H9 (cell line): ENCODE measurements around the gene ST6GALNAC3. TPM values are rescaled to one million over a fixed set of nuclear protein-coding genes. Genes with fewer than 3 reads are reported as not detected.

Experiments used
- DNase-seq: peaks from one replicate; pipeline ENCODE4 v3.0.0-alpha.2; 2017
- H2AFZ ChIP-seq: one replicate; pipeline ENCODE4 v1.6.1; 2013; ENCODE audit warnings: mild to moderate bottlenecking, low read length, control low read depth, moderate library complexity
- H2AK5ac ChIP-seq: 2 replicates; pipeline ENCODE4 v1.6.1; 2013; ENCODE audit warnings: low read length, control low read depth, mixed read lengths; ENCODE audit not compliant: insufficient read length
- H2BK120ac ChIP-seq: one replicate; pipeline ENCODE4 v1.6.1; 2013; ENCODE audit warnings: low read depth, mild to moderate bottlenecking, low read length, control low read depth, inconsistent platforms; ENCODE audit not compliant: poor library complexity, severe bottlenecking
- H2BK12ac ChIP-seq: 2 replicates; pipeline ENCODE4 v1.6.1; 2013; ENCODE audit warnings: low read length, control low read depth, mixed read lengths, low read depth; ENCODE audit not compliant: insufficient read length
- H2BK15ac ChIP-seq: 2 replicates; pipeline ENCODE4 v1.6.1; 2013; ENCODE audit warnings: low read depth, low read length, control low read depth
- H2BK20ac ChIP-seq: one replicate; pipeline ENCODE4 v1.6.1; 2013; ENCODE audit warnings: low read depth, mild to moderate bottlenecking, low read length, control low read depth, inconsistent platforms; ENCODE audit not compliant: poor library complexity, severe bottlenecking
- H2BK5ac ChIP-seq: 2 replicates; pipeline ENCODE4 v1.6.1; 2013; ENCODE audit warnings: low read length, control low read depth, mixed read lengths; ENCODE audit not compliant: insufficient read length
- H3K14ac ChIP-seq: 2 replicates; pipeline ENCODE4 v1.6.1; 2013; ENCODE audit warnings: low read length, control low read depth; ENCODE audit not compliant: insufficient read depth
- H3K18ac ChIP-seq: 2 replicates; pipeline ENCODE4 v1.6.1; 2013; ENCODE audit warnings: low read depth, mild to moderate bottlenecking, mixed read lengths, low read length, control low read depth; ENCODE audit not compliant: insufficient read length
- H3K23ac ChIP-seq: 2 replicates; pipeline ENCODE4 v1.6.1; 2013; ENCODE audit warnings: low read length, control low read depth, mixed read lengths, low read depth; ENCODE audit not compliant: insufficient read length
- H3K23me2 ChIP-seq: 2 replicates; pipeline ENCODE4 v1.6.1; 2013; ENCODE audit warnings: low read depth, mild to moderate bottlenecking, mixed read lengths, low read length, control low read depth; ENCODE audit not compliant: insufficient read length, poor library complexity, severe bottlenecking
- H3K27ac ChIP-seq: 2 replicates; pipeline ENCODE4 v1.5.1; 2013; ENCODE audit warnings: low read length, control low read depth, mixed read lengths, low read depth; ENCODE audit not compliant: insufficient read length
- H3K27me3 ChIP-seq: 2 replicates; pipeline ENCODE4 v1.6.1; 2013; ENCODE audit warnings: low read length, control low read depth, inconsistent platforms; ENCODE audit not compliant: insufficient read depth
- H3K4ac ChIP-seq: 2 replicates; pipeline ENCODE4 v1.6.1; 2013; ENCODE audit warnings: low read depth, mild to moderate bottlenecking, control low read depth, inconsistent platforms, low read length, moderate library complexity
- H3K4me1 ChIP-seq: 2 replicates; pipeline ENCODE4 v1.6.1; 2013; ENCODE audit warnings: low read length, control low read depth, inconsistent platforms; ENCODE audit not compliant: insufficient read depth
- H3K4me2 ChIP-seq: 2 replicates; pipeline ENCODE4 v1.6.1; 2013; ENCODE audit warnings: low read length, control low read depth, mixed read lengths; ENCODE audit not compliant: insufficient read length, insufficient read depth
- H3K56ac ChIP-seq: 2 replicates; pipeline ENCODE4 v1.6.1; 2013; ENCODE audit warnings: low read depth, mild to moderate bottlenecking, mixed read lengths, low read length, control low read depth; ENCODE audit not compliant: insufficient read length
- H3K79me1 ChIP-seq: 2 replicates; pipeline ENCODE4 v1.6.1; 2013; ENCODE audit warnings: low read depth, mild to moderate bottlenecking, moderate library complexity, low read length, control low read depth, inconsistent platforms; ENCODE audit not compliant: insufficient read depth, poor library complexity, severe bottlenecking
- H3K79me2 ChIP-seq: 2 replicates; pipeline ENCODE4 v1.6.1; 2013; ENCODE audit warnings: low read length, control low read depth, inconsistent platforms; ENCODE audit not compliant: insufficient read depth
- H3K9ac ChIP-seq: 2 replicates; pipeline ENCODE4 v1.6.1; 2013; ENCODE audit warnings: low read length, control low read depth, mixed read lengths; ENCODE audit not compliant: insufficient read length; ENCODE audit errors: extremely low read depth
- H3K9me3 ChIP-seq: one replicate; pipeline ENCODE4 v1.6.1; 2013; ENCODE audit warnings: low read depth, low read length, inconsistent platforms; ENCODE audit not compliant: control insufficient read depth
- H3T11ph ChIP-seq: one replicate; pipeline ENCODE4 v1.6.1; 2013; ENCODE audit warnings: mild to moderate bottlenecking, low read length, control low read depth, inconsistent platforms
- H4K20me1 ChIP-seq: one replicate; pipeline ENCODE4 v1.6.1; 2013; ENCODE audit not compliant: control insufficient read depth, insufficient read length, insufficient read depth
- H4K5ac ChIP-seq: 2 replicates; pipeline ENCODE4 v1.6.1; 2013; ENCODE audit warnings: low read depth, mild to moderate bottlenecking, mixed read lengths, low read length, control low read depth; ENCODE audit not compliant: insufficient read length
- H4K8ac ChIP-seq: replicated peaks from 2 replicates; pipeline ENCODE4 v1.6.1; 2013; ENCODE audit warnings: low read length, control low read depth, mixed read lengths, low read depth; ENCODE audit not compliant: insufficient read length
- H4K91ac ChIP-seq: 2 replicates; pipeline ENCODE4 v1.6.1; 2013; ENCODE audit warnings: low read depth, mild to moderate bottlenecking, moderate library complexity, mixed read lengths, low read length, control low read depth; ENCODE audit not compliant: insufficient read length
- H3K27ac Mint-ChIP-seq, 3 experiments: 2 replicates in 2 of 3; 3 replicates in 1 of 3; pipeline ENCODE4 v1.8.0; 2020 to 2021; ENCODE audit warnings: mixed read lengths in 3 of 3, mild to moderate bottlenecking in 1 of 3, moderate library complexity in 1 of 3
- H3K27me3 Mint-ChIP-seq: 2 replicates; pipeline ENCODE4 v1.8.0; 2021; ENCODE audit warnings: low read depth, mild to moderate bottlenecking, moderate library complexity, mixed read lengths
- H3K36me3 Mint-ChIP-seq, 3 experiments: 2 replicates in 2 of 3; 3 replicates in 1 of 3; pipeline ENCODE4 v1.8.0; 2020 to 2021; ENCODE audit warnings: low read depth in 3 of 3, mixed read lengths in 3 of 3; ENCODE audit not compliant: insufficient read depth in 1 of 3
- H3K4me1 Mint-ChIP-seq, 2 experiments: 2 replicates each; pipeline ENCODE4 v1.8.0; 2020; ENCODE audit warnings: mixed read lengths in 2 of 2
- H3K4me3 Mint-ChIP-seq, 2 experiments: 2 replicates in 1 of 2; 3 replicates in 1 of 2; pipeline ENCODE4 v1.8.0; 2020 to 2021; ENCODE audit warnings: mild to moderate bottlenecking in 2 of 2, mixed read lengths in 2 of 2, moderate library complexity in 1 of 2
- H3K9me3 Mint-ChIP-seq, 2 experiments: 2 replicates in 1 of 2; 3 replicates in 1 of 2; pipeline ENCODE4 v1.8.0; 2020; ENCODE audit warnings: mild to moderate bottlenecking in 2 of 2, mixed read lengths in 2 of 2, moderate library complexity in 1 of 2
- CTCF ChIP-seq: fragments of 200-600 bp; sonication (generic); conservative IDR thresholded peaks from 3 replicates; pipeline ENCODE4 v1.8.0; 2021; ENCODE audit warnings: antibody characterized with exemption, mild to moderate bottlenecking
- WGBS: extraction: QIAGEN DNeasy Blood & Tissue Kit; methylation state at CpG from one replicate; pipeline ENCODE4 v1.1.7; 2013; ENCODE audit warnings: missing lambda C conversion rate, low lambda C conversion rate, mixed read lengths; ENCODE audit not compliant: insufficient read length; ENCODE audit errors: extremely low coverage; 5-methylcytosine and 5-hydroxymethylcytosine counted together
- total RNA-seq: library from RNA; stranded (reverse); gene quantifications from 2 replicates; pipeline ENCODE4 v1.2.1, GENCODE V29; 2021

ST6GALNAC3 gene
- total RNA-seq, 1 experiment from 2014 or later: 11.2 TPM

- Mint-ChIP-seq H3K4me1 (no peaks in the 10 kb centered on the region; a peak in 1 of 4 replicates), H3K27ac (no peak overlapping the region), H3K9me3 (no peaks in the 10 kb centered on the region), H3K4me3 (no peak overlapping the region), H3K36me3 (no peaks in the 10 kb centered on the region), H3K27me3 (no peaks in the 10 kb centered on the region)
- Histone ChIP-seq H3K56ac (no peak overlapping the region), H3K23me2 (no peaks in the 10 kb centered on the region), H3K4me1 (no peaks in the 10 kb centered on the region), H4K8ac (no peak overlapping the region), H3K9ac (no peak overlapping the region), H3K4me2 (no peak overlapping the region), H4K20me1 (no peaks in the 10 kb centered on the region), H2AFZ (no peak overlapping the region), H2BK12ac (no peak overlapping the region), H3K27me3 (no peaks in the 10 kb centered on the region), H4K5ac (no peak overlapping the region), H3K18ac (no peak overlapping the region), H3K14ac (no peak overlapping the region), H3T11ph (no peak overlapping the region), H3K79me2 (no peaks in the 10 kb centered on the region), H3K4ac (no peak overlapping the region), H3K9me3 (no peaks in the 10 kb centered on the region), H2BK120ac (no peak overlapping the region), H2BK20ac (no peak overlapping the region), H3K79me1 (no peaks in the 10 kb centered on the region), H2BK15ac (no peak overlapping the region), H4K91ac (no peak overlapping the region), H2BK5ac (no peak overlapping the region), H3K23ac (no peak overlapping the region), H2AK5ac (no peak overlapping the region), H3K27ac (no peak overlapping the region)
- DNase-seq: no peak
- no peak for TF ChIP-seq CTCF
- no CpG with 5 or more reads among the region's 8 CpGs for WGBS
These were observed 605.1 kb downstream of the ST6GALNAC3 start for GRCh38 chr1:76679534-76680152.
